Muscle of leg (tissue), 11 donors: Measurements from ENCODE around the gene CYP19A1. TPM values are rescaled to one million over a fixed set of nuclear protein-coding genes. Genes with fewer than 3 reads are reported as not detected.

Experiments
- DNase-seq: peaks from one replicate; pipeline ENCODE4 v3.0.0; 2013
- H3K27ac ChIP-seq: one replicate; pipeline ENCODE4 v1.5.1; 2013; ENCODE audit warnings: mild to moderate bottlenecking, low read length, control low read depth
- H3K27me3 ChIP-seq: one replicate; pipeline ENCODE4 v1.6.1; 2013; ENCODE audit warnings: low read length; ENCODE audit not compliant: control insufficient read depth, insufficient read depth
- H3K36me3 ChIP-seq: one replicate; pipeline ENCODE4 v1.6.1; 2013; ENCODE audit warnings: low read length; ENCODE audit not compliant: control insufficient read depth, insufficient read depth
- H3K4me1 ChIP-seq: one replicate; pipeline ENCODE4 v1.6.1; 2013; ENCODE audit warnings: low read length; ENCODE audit not compliant: control insufficient read depth, insufficient read depth
- H3K4me3 ChIP-seq: one replicate; pipeline ENCODE4 v1.5.1; 2013; ENCODE audit warnings: low read length, control low read depth
- H3K9me3 ChIP-seq: replicated peaks from 2 replicates; pipeline ENCODE4 v1.6.1; 2013; ENCODE audit warnings: low read depth, low read length; ENCODE audit not compliant: control insufficient read depth
- WGBS: methylation state at CpG from one replicate; pipeline ENCODE4 v1.1.5; 2013; ENCODE audit warnings: missing lambda C conversion rate; ENCODE audit not compliant: insufficient coverage; 5-methylcytosine and 5-hydroxymethylcytosine counted together
- polyA plus RNA-seq, 8 donors: library from polyadenylated mRNA; unstranded; fragments of 120-200 nt; gene quantifications; one replicate each; pipeline versions ENCODE4 v1.2.1 to v1.2.3, GENCODE V29; 2013; ENCODE audit warnings: inconsistent platforms in 1 of 8, low replicate concordance in 1 of 8; ENCODE audit not compliant: insufficient read length in 8 of 8, insufficient read depth in 1 of 8
- total RNA-seq: library from RNA; stranded (reverse); fragments of 120-200 nt; gene quantifications from one replicate; pipeline ENCODE4 v1.2.4, GENCODE V29; 2013

CYP19A1 gene
- total and polyA plus RNA-seq, 9 donors = 0.51 to 2.0 (median 0.66) TPM

- DNase-seq = peak; percentile 64
Measured at GRCh38 chr15:51377038-51377786, 38.8 kb upstream of the CYP19A1 start.

GRCh38 chr15:51375966-51376640, 37.7 kb upstream of the CYP19A1 start:
- no peak for DNase-seq
- H3K36me3 ChIP-seq = no peaks in the 10 kb centered on the region
- no peaks in the 10 kb centered on the region for H3K27me3 ChIP-seq
- H3K4me3 ChIP-seq = no peak overlapping the region
- 100% methylated on average over 1 of the region's 3 CpGs for WGBS
- no peak overlapping the region for H3K27ac ChIP-seq
- H3K4me1 ChIP-seq = peaks cover 7% of the 10 kb centered on the region
- no peaks in the 10 kb centered on the region for H3K9me3 ChIP-seq

More at GRCh38 chr15:51377038-51377786, 38.8 kb upstream of the CYP19A1 start:
- Histone ChIP-seq H3K9me3 (no peaks in the 10 kb centered on the region), H3K27ac (peak overlapping the region; percentile 24), H3K27me3 (peaks cover 3% of the 10 kb centered on the region), H3K4me3 (no peak overlapping the region), H3K4me1 (peaks cover 7% of the 10 kb centered on the region), H3K36me3 (no peaks in the 10 kb centered on the region)
- WGBS = 78% methylated on average over 5 of the region's 15 CpGs

GRCh38 chr15:51374131-51374530, 35.7 kb upstream of the CYP19A1 start:
- Histone ChIP-seq H3K9me3 (no peaks in the 10 kb centered on the region), H3K36me3 (no peaks in the 10 kb centered on the region), H3K27me3 (no peaks in the 10 kb centered on the region), H3K27ac (no peak overlapping the region), H3K4me3 (no peak overlapping the region), H3K4me1 (peaks cover 2% of the 10 kb centered on the region)
- DNase-seq = no peak

GRCh38 chr15:51371266-51371665, 32.9 kb upstream of the CYP19A1 start:
- no peak overlapping the region for H3K27ac ChIP-seq
- WGBS = no CpG with 5 or more reads among the region's 1 CpG
- no peak for DNase-seq
- H3K27me3 ChIP-seq = no peaks in the 10 kb centered on the region
- H3K36me3 ChIP-seq = no peaks in the 10 kb centered on the region
- no peak overlapping the region for H3K4me3 ChIP-seq
- H3K9me3 ChIP-seq = no peaks in the 10 kb centered on the region
- H3K4me1 ChIP-seq = peaks cover 6% of the 10 kb centered on the region

GRCh38 chr15:51369451-51369761, 31.0 kb upstream of the CYP19A1 start:
- WGBS = no CpG with 5 or more reads among the region's 1 CpG
- no peaks in the 10 kb centered on the region for H3K9me3 ChIP-seq
- DNase-seq = no peak
- H3K4me3 ChIP-seq = no peak overlapping the region
- no peaks in the 10 kb centered on the region for H3K27me3 ChIP-seq
- no peak overlapping the region for H3K27ac ChIP-seq
- no peaks in the 10 kb centered on the region for H3K36me3 ChIP-seq
- peaks cover 6% of the 10 kb centered on the region for H3K4me1 ChIP-seq

GRCh38 chr15:51368751-51369450, 30.5 kb upstream of the CYP19A1 start:
- Histone ChIP-seq H3K27ac (no peak overlapping the region), H3K27me3 (no peaks in the 10 kb centered on the region)

GRCh38 chr15:51368307-51368706, 29.9 kb upstream of the CYP19A1 start:
- no peaks in the 10 kb centered on the region for H3K36me3 ChIP-seq
- peak overlapping the region; percentile 35 for H3K27ac ChIP-seq
- peak; percentile 41 for DNase-seq
- peaks cover 6% of the 10 kb centered on the region for H3K4me1 ChIP-seq
- H3K9me3 ChIP-seq = no peaks in the 10 kb centered on the region
- H3K4me3 ChIP-seq = no peak overlapping the region
- 79% methylated on average over 4 of the region's 6 CpGs for WGBS
- no peaks in the 10 kb centered on the region for H3K27me3 ChIP-seq

More at GRCh38 chr15:51368751-51369450, 30.5 kb upstream of the CYP19A1 start:
- Histone ChIP-seq H3K4me1 (peaks cover 6% of the 10 kb centered on the region), H3K4me3 (no peak overlapping the region), H3K9me3 (no peaks in the 10 kb centered on the region), H3K36me3 (no peaks in the 10 kb centered on the region)
- no peak for DNase-seq
- 75% methylated on average over 1 of the region's 3 CpGs for WGBS

- no peak overlapping the region for H3K27ac ChIP-seq
- H3K9me3 ChIP-seq = no peaks in the 10 kb centered on the region
- H3K27me3 ChIP-seq = no peaks in the 10 kb centered on the region
- no peaks in the 10 kb centered on the region for H3K36me3 ChIP-seq
- H3K4me1 ChIP-seq = peaks cover 6% of the 10 kb centered on the region
- peak; percentile 43 for DNase-seq
- no peak overlapping the region for H3K4me3 ChIP-seq
- 52% methylated on average over 9 of the region's 10 CpGs for WGBS
Measured at GRCh38 chr15:51367322-51367976, 29.1 kb upstream of the CYP19A1 start.

GRCh38 chr15:51366920-51367319, 28.5 kb upstream of the CYP19A1 start:
- WGBS = no CpG with 5 or more reads among the region's 3 CpGs
- Histone ChIP-seq H3K36me3 (no peaks in the 10 kb centered on the region), H3K4me3 (no peak overlapping the region), H3K27me3 (no peaks in the 10 kb centered on the region), H3K27ac (no peak overlapping the region), H3K4me1 (peaks cover 6% of the 10 kb centered on the region), H3K9me3 (no peaks in the 10 kb centered on the region)
- peak; percentile 82 for DNase-seq

GRCh38 chr15:51366071-51366470, 27.7 kb upstream of the CYP19A1 start:
- 69% methylated on average over 5 of the region's 5 CpGs for WGBS
- Histone ChIP-seq H3K9me3 (no peaks in the 10 kb centered on the region), H3K27ac (no peak overlapping the region)

More at GRCh38 chr15:51366071-51366470, 27.7 kb upstream of the CYP19A1 start:
- DNase-seq = no peak
- Histone ChIP-seq H3K27me3 (no peaks in the 10 kb centered on the region), H3K4me1 (peaks cover 6% of the 10 kb centered on the region), H3K36me3 (no peaks in the 10 kb centered on the region), H3K4me3 (no peak overlapping the region)
